ENCODE data around the gene TGM3.

Gene TGM3

GRCh38 chr20:2280082-2280481 lies 15.7 kb upstream of the TGM3 start:
- ChIA-PET CTCF (no interaction called here), POLR2A (no interaction called here)
- no peak overlapping the region for H3K4me3 ChIP-seq (ENCODE audit: low read depth, low read length)
- TF ChIP-seq CTCF (IDR thresholded peaks at IDR 0.05; ENCODE audit: insufficient read depth, low read length, missing control alignments), result no peak
- DNase-seq (ENCODE audit: low read depth, low spot score), result no peak

- CTCF ChIA-PET, result no interaction called here
- no peak for DNase-seq (ENCODE audit: low read depth, low spot score)
- TF ChIP-seq CTCF (IDR thresholded peaks at IDR 0.05; ENCODE audit: insufficient read depth, low read length, missing control alignments), result no peak
- POLR2A ChIA-PET, result no interaction called here
- H3K4me3 ChIP-seq (ENCODE audit: low read depth, low read length), result no peak overlapping the region
These were observed 14.2 kb upstream of the TGM3 start for GRCh38 chr20:2281563-2281962.

- no peak for DNase-seq (ENCODE audit: low read depth, low spot score)
- ChIA-PET POLR2A (no interaction called here), CTCF (no interaction called here)
- H3K4me3 ChIP-seq (ENCODE audit: low read depth, low read length), result no peak overlapping the region
- TF ChIP-seq CTCF (IDR thresholded peaks at IDR 0.05; ENCODE audit: insufficient read depth, low read length, missing control alignments), result no peak
These were observed 13.6 kb upstream of the TGM3 start for GRCh38 chr20:2282181-2282580.

- CTCF ChIA-PET, result interaction anchor here (1.0 kb wide), 1 partner anchor 76 kb away, joined by 4 read pairs; no protein-coding TSS in a partner anchor
- no peak overlapping the region for H3K4me3 ChIP-seq (ENCODE audit: low read depth, low read length)
- TF ChIP-seq CTCF (IDR thresholded peaks at IDR 0.05; ENCODE audit: insufficient read depth, low read length, missing control alignments), result no peak
- POLR2A ChIA-PET, result no interaction called here
- DNase-seq (ENCODE audit: low read depth, low spot score), result no peak
These were observed 11.9 kb upstream of the TGM3 start for GRCh38 chr20:2283706-2284423.

GRCh38 chr20:2285193-2285592 lies 10.6 kb upstream of the TGM3 start:
- no peak overlapping the region for H3K4me3 ChIP-seq (ENCODE audit: low read depth, low read length)
- DNase-seq (ENCODE audit: low read depth, low spot score), result no peak
- POLR2A ChIA-PET, result no interaction called here
- CTCF ChIA-PET, result interaction anchor here (1.0 kb wide), 1 partner anchor 66 kb away, joined by 3 read pairs; no protein-coding TSS in a partner anchor
- TF ChIP-seq CTCF (IDR thresholded peaks at IDR 0.05; ENCODE audit: insufficient read depth, low read length, missing control alignments), result no peak

GRCh38 chr20:2285613-2286012 lies 10.2 kb upstream of the TGM3 start:
- ChIA-PET CTCF (interaction anchor here (1.0 kb wide), 1 partner anchor 65 kb away, joined by 3 read pairs; no protein-coding TSS in a partner anchor), POLR2A (no interaction called here)
- no peak overlapping the region for H3K4me3 ChIP-seq (ENCODE audit: low read depth, low read length)
- no peak for DNase-seq (ENCODE audit: low read depth, low spot score)
- TF ChIP-seq CTCF (IDR thresholded peaks at IDR 0.05; ENCODE audit: insufficient read depth, low read length, missing control alignments), result no peak

All from AG04449 (cell line).